Kidney capillary endothelial cell (primary cell): Measurements from ENCODE around the gene MGMT.

Source experiments
- DNase-seq: peaks from one replicate; pipeline ENCODE4 v3.0.0-alpha.2; 2018; ENCODE audit warnings: low spot score

The MGMT gene

GRCh38 chr10:129455625-129456024 is 11.4 kb upstream of the MGMT start:
- no peak for DNase-seq

- DNase-seq, result no peak
These were observed 7.1 kb upstream of the MGMT start for GRCh38 chr10:129459762-129460539.

- DNase-seq, result no peak
These were observed 4.7 kb upstream of the MGMT start for GRCh38 chr10:129462257-129462795.

GRCh38 chr10:129464251-129464650 is 2.8 kb upstream of the MGMT start:
- DNase-seq, result no peak

GRCh38 chr10:129465796-129466702 is 992 bp upstream of the MGMT start:
- DNase-seq, result no peak

- no peak for DNase-seq
These were observed 471 bp downstream of the MGMT start for GRCh38 chr10:129467359-129468064.

- no peak for DNase-seq
These were observed 1.1 kb downstream of the MGMT start for GRCh38 chr10:129468187-129468586.

- no peak for DNase-seq
These were observed 3.2 kb downstream of the MGMT start for GRCh38 chr10:129470103-129470851.

- no peak for DNase-seq
These were observed 4.6 kb downstream of the MGMT start for GRCh38 chr10:129471447-129472175.

- DNase-seq, result no peak
These were observed 5.9 kb downstream of the MGMT start for GRCh38 chr10:129472696-129473555.

GRCh38 chr10:129474642-129475041 is 7.6 kb downstream of the MGMT start:
- DNase-seq, result no peak

GRCh38 chr10:129476431-129476830 is 9.4 kb downstream of the MGMT start:
- DNase-seq, result no peak

- DNase-seq, result no peak
These were observed 10.0 kb downstream of the MGMT start for GRCh38 chr10:129477051-129477450.

- DNase-seq, result no peak
These were observed 14.6 kb downstream of the MGMT start for GRCh38 chr10:129481641-129482040.

GRCh38 chr10:129483430-129484010 is 16.5 kb downstream of the MGMT start:
- DNase-seq, result no peak

- DNase-seq, result no peak
These were observed 19.8 kb downstream of the MGMT start for GRCh38 chr10:129486805-129487204.

GRCh38 chr10:129491123-129491734 is 24.2 kb downstream of the MGMT start:
- no peak for DNase-seq

- no peak for DNase-seq
These were observed 27.1 kb downstream of the MGMT start for GRCh38 chr10:129494176-129494575.

GRCh38 chr10:129494740-129495139 is 27.7 kb downstream of the MGMT start:
- no peak for DNase-seq
